MM.1S (cell line): ENCODE results near the gene RPN2.

Experiments used
- DNase-seq: peaks from one replicate; pipeline ENCODE4 v3.0.0-alpha.2; 2015
- H2AFZ ChIP-seq: fragments of 300-600 bp; sonication (generic); 2 replicates; pipeline ENCODE4 v1.6.0; 2016; ENCODE audit warnings: antibody characterized with exemption, low read length
- H3F3A ChIP-seq: fragments of 300-600 bp; sonication (generic); 2 replicates; pipeline ENCODE4 v1.6.1; 2016; ENCODE audit warnings: mild to moderate bottlenecking, antibody characterized with exemption, low read length, moderate library complexity, mixed read lengths; ENCODE audit not compliant: insufficient read depth
- H3K27ac ChIP-seq: fragments of 300-600 bp; sonication (generic); 2 replicates; pipeline ENCODE4 v1.5.1; 2016; ENCODE audit warnings: mild to moderate bottlenecking, low read length
- H3K27me3 ChIP-seq: fragments of 300-600 bp; sonication (generic); replicated peaks from 2 replicates; pipeline ENCODE4 v1.6.0; 2016; ENCODE audit warnings: low read length; ENCODE audit not compliant: insufficient read depth
- H3K36me3 ChIP-seq: fragments of 300-600 bp; sonication (generic); replicated peaks from 2 replicates; pipeline ENCODE4 v1.6.1; 2016; ENCODE audit warnings: mild to moderate bottlenecking, low read length, mixed read lengths; ENCODE audit not compliant: insufficient read depth
- H3K4me1 ChIP-seq: fragments of 300-600 bp; sonication (generic); 2 replicates; pipeline ENCODE4 v1.6.1; 2016; ENCODE audit warnings: low read length, mixed read lengths
- H3K4me2 ChIP-seq: fragments of 300-600 bp; sonication (generic); 2 replicates; pipeline ENCODE4 v1.6.0; 2016; ENCODE audit warnings: low read depth, low read length
- H3K4me3 ChIP-seq: fragments of 300-600 bp; sonication (generic); 2 replicates; pipeline ENCODE4 v1.5.1; 2016; ENCODE audit warnings: low read length, mixed read lengths
- H3K79me2 ChIP-seq: fragments of 300-600 bp; sonication (generic); 2 replicates; pipeline ENCODE4 v1.6.1; 2016; ENCODE audit warnings: mixed run types, low read length, mixed read lengths
- H3K9ac ChIP-seq: fragments of 300-600 bp; sonication (generic); 2 replicates; pipeline ENCODE4 v1.6.1; 2016; ENCODE audit warnings: low read length, mixed read lengths
- H3K9me2 ChIP-seq: fragments of 300-600 bp; sonication (generic); replicated peaks from 2 replicates; pipeline ENCODE4 v1.6.1; 2016; ENCODE audit warnings: mild to moderate bottlenecking, low read length, mixed read lengths; ENCODE audit not compliant: insufficient read depth
- H3K9me3 ChIP-seq: fragments of 300-600 bp; sonication (generic); replicated peaks from 2 replicates; pipeline ENCODE4 v1.6.1; 2016; ENCODE audit warnings: mild to moderate bottlenecking, low read length, mixed read lengths; ENCODE audit not compliant: insufficient read depth
- H4K20me1 ChIP-seq: fragments of 300-600 bp; sonication (generic); 2 replicates; pipeline ENCODE4 v1.6.1; 2016; ENCODE audit warnings: mild to moderate bottlenecking, low read length, moderate library complexity, mixed read lengths; ENCODE audit not compliant: insufficient read depth
- CTCF ChIP-seq: fragments of 300-600 bp; sonication (generic); IDR thresholded peaks from 2 replicates; pipeline ENCODE4 v1.5.1; 2016; ENCODE audit warnings: antibody characterized with exemption, low read length, mixed read lengths
- EZH2 ChIP-seq: fragments of 300-600 bp; sonication (generic); optimal IDR thresholded peaks from 2 replicates; pipeline ENCODE3; 2017; ENCODE audit warnings: low read depth, mild to moderate bottlenecking, antibody characterized with exemption, low read length, mixed read lengths
- EZH2phosphoT487 ChIP-seq: fragments of 300-600 bp; sonication (generic); IDR thresholded peaks from 2 replicates; pipeline ENCODE4 v1.6.1; 2018; ENCODE audit warnings: antibody characterized with exemption, low read length

The RPN2 gene

GRCh38 chr20:37226889-37227288 is 47.8 kb downstream of the RPN2 start:
- Histone ChIP-seq H3K36me3 (peaks cover 32% of the 10 kb centered on the region), H4K20me1 (no peaks in the 10 kb centered on the region), H3K27me3 (no peaks in the 10 kb centered on the region), H3K4me3 (no peak overlapping the region), H3K9me3 (no peaks in the 10 kb centered on the region), H3K9me2 (no peaks in the 10 kb centered on the region), H3K4me2 (no peak overlapping the region), H3F3A (no peaks in the 10 kb centered on the region), H3K4me1 (no peaks in the 10 kb centered on the region), H3K9ac (no peak overlapping the region), H3K27ac (no peak overlapping the region), H2AFZ (no peak overlapping the region), H3K79me2 (no peaks in the 10 kb centered on the region)
- DNase-seq = no peak
- TF ChIP-seq CTCF (no peak), EZH2phosphoT487 (no peak), EZH2 (no peak)

- Histone ChIP-seq H2AFZ (no peak overlapping the region), H3K36me3 (peaks cover 35% of the 10 kb centered on the region), H3K9me3 (no peaks in the 10 kb centered on the region), H3K79me2 (no peaks in the 10 kb centered on the region), H3F3A (no peaks in the 10 kb centered on the region), H3K9me2 (no peaks in the 10 kb centered on the region), H3K27me3 (no peaks in the 10 kb centered on the region), H3K9ac (no peak overlapping the region), H3K4me2 (no peak overlapping the region), H3K27ac (no peak overlapping the region), H4K20me1 (no peaks in the 10 kb centered on the region), H3K4me1 (no peaks in the 10 kb centered on the region), H3K4me3 (no peak overlapping the region)
- DNase-seq = no peak
- TF ChIP-seq EZH2phosphoT487 (no peak), CTCF (no peak), EZH2 (no peak)
Measured at GRCh38 chr20:37228082-37228481, 49.0 kb downstream of the RPN2 start.

GRCh38 chr20:37228656-37229055 is 49.5 kb downstream of the RPN2 start:
- H3K9me3 ChIP-seq = no peaks in the 10 kb centered on the region
- H3K27me3 ChIP-seq = no peaks in the 10 kb centered on the region
- no peak for TF ChIP-seq EZH2
- no peak overlapping the region for H3K27ac ChIP-seq
- no peak overlapping the region for H3K4me3 ChIP-seq
- no peak overlapping the region for H2AFZ ChIP-seq
- no peaks in the 10 kb centered on the region for H3F3A ChIP-seq
- no peaks in the 10 kb centered on the region for H3K79me2 ChIP-seq
- H3K9ac ChIP-seq = no peak overlapping the region
- no peaks in the 10 kb centered on the region for H3K9me2 ChIP-seq
- no peaks in the 10 kb centered on the region for H3K4me1 ChIP-seq
- peaks cover 33% of the 10 kb centered on the region for H3K36me3 ChIP-seq
- DNase-seq = no peak
- H4K20me1 ChIP-seq = no peaks in the 10 kb centered on the region
- no peak overlapping the region for H3K4me2 ChIP-seq

- Histone ChIP-seq H3K4me3 (no peak overlapping the region), H3K27ac (no peak overlapping the region), H3K27me3 (no peaks in the 10 kb centered on the region), H4K20me1 (no peaks in the 10 kb centered on the region), H3K4me1 (no peaks in the 10 kb centered on the region), H3K36me3 (peaks cover 27% of the 10 kb centered on the region), H3F3A (no peaks in the 10 kb centered on the region), H3K9me2 (no peaks in the 10 kb centered on the region), H3K9ac (no peak overlapping the region), H3K4me2 (no peak overlapping the region), H2AFZ (no peak overlapping the region), H3K9me3 (no peaks in the 10 kb centered on the region), H3K79me2 (no peaks in the 10 kb centered on the region)
- TF ChIP-seq CTCF (no peak), EZH2phosphoT487 (no peak), EZH2 (no peak)
- no peak for DNase-seq
Measured at GRCh38 chr20:37229357-37229756, 50.2 kb downstream of the RPN2 start.
